ENCODE data around the gene DOCK10.

- TF ChIP-seq EZH2 (IDR thresholded peaks at IDR 0.05; ENCODE audit: borderline replicate concordance) (no peak), CTCF (IDR thresholded peaks at IDR 0.05; ENCODE audit: poor library complexity) (no peak)
These were observed 234.9 kb downstream of the DOCK10 start for GRCh38 chr2:224807153-224807964.
